Cardiac muscle cell (in vitro differentiated cells and primary cell): ENCODE measurements around the gene IRF4. TPM values are rescaled to one million over a fixed set of nuclear protein-coding genes. Genes with fewer than 3 reads are reported as not detected.

Experiments
- DNase-seq, 2 donors: peaks; one replicate each; pipeline versions ENCODE4 v3.0.0 to v3.0.0-alpha.2; 2010 to 2017; ENCODE audit warnings: low read depth in 1 of 2, low spot score in 1 of 2
- H3K27ac ChIP-seq: fragments of 200-600 bp; sonication (generic); 2 replicates; pipeline ENCODE4 v1.5.1; 2016
- H3K27me3 ChIP-seq: fragments of 200-600 bp; sonication (generic); 2 replicates; pipeline ENCODE4 v1.6.0; 2016; ENCODE audit warnings: control low read depth
- H3K36me3 ChIP-seq: fragments of 200-600 bp; sonication (generic); 2 replicates; pipeline ENCODE4 v1.5.1; 2016; ENCODE audit warnings: control low read depth
- H3K4me1 ChIP-seq: fragments of 200-600 bp; sonication (generic); 2 replicates; pipeline ENCODE4 v1.8.1; 2017; ENCODE audit warnings: low read depth, mild to moderate bottlenecking, mixed run types
- H3K4me3 ChIP-seq: fragments of 200-600 bp; sonication (generic); 2 replicates; pipeline ENCODE4 v1.5.1; 2016; ENCODE audit warnings: mild to moderate bottlenecking
- H3K9me3 ChIP-seq: fragments of 200-600 bp; sonication (generic); 2 replicates; pipeline ENCODE4 v1.5.1; 2017; ENCODE audit warnings: low read depth, mild to moderate bottlenecking, control low read depth
- CTCF ChIP-seq: IDR thresholded peaks from 2 replicates; pipeline ENCODE4 v1.5.1; 2012; ENCODE audit warnings: low read depth, mild to moderate bottlenecking, low read length
- polyA plus RNA-seq: library from polyadenylated mRNA; unstranded; fragments of >200 nt; fragmentation: Nextera tagmentation; extraction: Ambion mirVana; gene quantifications from 2 replicates; pipeline ENCODE4 v1.2.1, GENCODE V29; 2016
- total RNA-seq: library from RNA; depleted of rRNA; stranded (reverse); fragments of >200 nt; gene quantifications from 2 replicates; pipeline ENCODE4 v1.2.3, GENCODE V29; 2016

Gene IRF4
- total and polyA plus RNA-seq, 2 experiments from 2014 or later, result not detected

GRCh38 chr6:365835-366234, 25.7 kb upstream of the IRF4 start:
- no peaks in the 10 kb centered on the region for H3K36me3 ChIP-seq
- peaks cover under 1% of the 10 kb centered on the region for H3K9me3 ChIP-seq
- no peak overlapping the region for H3K27ac ChIP-seq
- H3K4me1 ChIP-seq, result no peaks in the 10 kb centered on the region
- H3K27me3 ChIP-seq, result peaks cover 3% of the 10 kb centered on the region
- H3K4me3 ChIP-seq, result no peak overlapping the region
- TF ChIP-seq CTCF, result no peak
- DNase-seq, result no peak

GRCh38 chr6:366389-367297, 24.9 kb upstream of the IRF4 start:
- H3K9me3 ChIP-seq, result no peaks in the 10 kb centered on the region
- peaks cover 3% of the 10 kb centered on the region for H3K27me3 ChIP-seq
- H3K36me3 ChIP-seq, result no peaks in the 10 kb centered on the region
- TF ChIP-seq CTCF, result no peak
- H3K27ac ChIP-seq, result no peak overlapping the region
- no peaks in the 10 kb centered on the region for H3K4me1 ChIP-seq
- no peak overlapping the region for H3K4me3 ChIP-seq
- DNase-seq, result no peak

- Histone ChIP-seq H3K27me3 (peaks cover 3% of the 10 kb centered on the region), H3K27ac (no peak overlapping the region), H3K4me1 (no peaks in the 10 kb centered on the region), H3K36me3 (no peaks in the 10 kb centered on the region), H3K9me3 (no peaks in the 10 kb centered on the region), H3K4me3 (no peak overlapping the region)
- no peak for DNase-seq
- no peak for TF ChIP-seq CTCF
Measured at GRCh38 chr6:367298-367794, 24.2 kb upstream of the IRF4 start.

- Histone ChIP-seq H3K4me1 (no peaks in the 10 kb centered on the region), H3K4me3 (no peak overlapping the region), H3K27ac (no peak overlapping the region), H3K36me3 (no peaks in the 10 kb centered on the region), H3K9me3 (no peaks in the 10 kb centered on the region), H3K27me3 (peaks cover 3% of the 10 kb centered on the region)
- no peak for TF ChIP-seq CTCF
- DNase-seq, result no peak
Measured at GRCh38 chr6:367891-368630, 23.5 kb upstream of the IRF4 start.

- H3K9me3 ChIP-seq, result no peaks in the 10 kb centered on the region
Measured at GRCh38 chr6:369559-370431, 21.8 kb upstream of the IRF4 start.

More at GRCh38 chr6:369559-370431, 21.8 kb upstream of the IRF4 start:
- no peak for TF ChIP-seq CTCF
- no peaks in the 10 kb centered on the region for H3K36me3 ChIP-seq
- peaks cover 3% of the 10 kb centered on the region for H3K27me3 ChIP-seq
- H3K4me3 ChIP-seq, result no peak overlapping the region
- no peak overlapping the region for H3K27ac ChIP-seq
- H3K4me1 ChIP-seq, result peaks cover 13% of the 10 kb centered on the region
- DNase-seq, result no peak
